Lower leg skin (tissue), 4 donors: ENCODE data around the gene FOXP3. TPM values are rescaled to one million over a fixed set of nuclear protein-coding genes. Genes with fewer than 3 reads are reported as not detected.

Experiments used
- DNase-seq, 2 donors: peaks; one replicate each; pipeline ENCODE4 v3.0.0-alpha.2; 2019; ENCODE audit warnings: low spot score in 2 of 2
- H3K4me3 ChIP-seq: fragments of 200-600 bp; sonication (generic); 2 replicates; pipeline ENCODE4 v1.5.1; 2017; ENCODE audit warnings: mild to moderate bottlenecking, low read depth; ENCODE audit not compliant: poor library complexity, severe bottlenecking
- POLR2A ChIP-seq, 2 donors: fragments of 450-650 bp; IDR thresholded peaks; one replicate each; pipeline ENCODE4 v1.6.1; 2016 to 2017; ENCODE audit warnings: antibody characterized with exemption in 2 of 2, mild to moderate bottlenecking in 1 of 2, moderate library complexity in 1 of 2
- WGBS, 2 donors: methylation state at CpG; one replicate each; pipeline ENCODE4 v1.1.5; 2018; 5-methylcytosine and 5-hydroxymethylcytosine counted together
- intact Hi-C: fragments of 100-400 bp; cut with DNase I; formaldehyde crosslinking; loops from one replicate; pipeline ENCODE4 v1.15.0; 2023; ENCODE audit warnings: low total_unique reads
- total RNA-seq, 4 donors: library from RNA; depleted of rRNA; stranded (reverse); fragments of >200 nt; gene quantifications; one replicate each; pipeline ENCODE4 v1.1.0, GENCODE V29; 2016
- TF ChIP-seq, protein P1 (sequence below), 3 donors: fragments of 450-650 bp; IDR thresholded peaks; one replicate each; pipeline ENCODE4 v1.5.1; 2016; ENCODE audit warnings: antibody characterized with exemption in 3 of 3, mild to moderate bottlenecking in 3 of 3, moderate library complexity in 2 of 3

Gene FOXP3
- total RNA-seq, 4 donors from 2014 or later = 0.69 to 1.1 (median 0.92) TPM

DNA sequence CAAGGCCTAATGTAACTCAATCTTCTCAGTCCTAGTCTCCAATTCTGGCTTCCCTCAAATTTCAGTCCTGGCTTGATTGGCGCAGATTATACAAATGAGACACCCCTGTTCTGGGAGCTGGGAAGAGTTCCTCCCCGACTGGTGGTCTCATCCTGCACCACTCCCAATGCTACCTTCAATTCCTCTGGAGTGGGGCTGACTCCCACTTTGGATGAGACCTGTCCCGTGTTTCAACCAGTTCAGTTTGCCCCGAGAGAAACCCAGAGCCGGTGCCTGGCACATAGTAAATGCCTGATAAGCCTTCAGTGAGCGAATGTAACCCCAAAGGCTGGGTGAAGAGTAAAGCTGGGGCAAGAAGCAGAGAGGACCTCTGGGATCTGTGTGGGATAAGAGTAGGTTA lies 60.5 kb downstream of the FOXP3 start:
- H3K4me3 ChIP-seq = no peak overlapping the region
- TF ChIP-seq, protein P1, sequence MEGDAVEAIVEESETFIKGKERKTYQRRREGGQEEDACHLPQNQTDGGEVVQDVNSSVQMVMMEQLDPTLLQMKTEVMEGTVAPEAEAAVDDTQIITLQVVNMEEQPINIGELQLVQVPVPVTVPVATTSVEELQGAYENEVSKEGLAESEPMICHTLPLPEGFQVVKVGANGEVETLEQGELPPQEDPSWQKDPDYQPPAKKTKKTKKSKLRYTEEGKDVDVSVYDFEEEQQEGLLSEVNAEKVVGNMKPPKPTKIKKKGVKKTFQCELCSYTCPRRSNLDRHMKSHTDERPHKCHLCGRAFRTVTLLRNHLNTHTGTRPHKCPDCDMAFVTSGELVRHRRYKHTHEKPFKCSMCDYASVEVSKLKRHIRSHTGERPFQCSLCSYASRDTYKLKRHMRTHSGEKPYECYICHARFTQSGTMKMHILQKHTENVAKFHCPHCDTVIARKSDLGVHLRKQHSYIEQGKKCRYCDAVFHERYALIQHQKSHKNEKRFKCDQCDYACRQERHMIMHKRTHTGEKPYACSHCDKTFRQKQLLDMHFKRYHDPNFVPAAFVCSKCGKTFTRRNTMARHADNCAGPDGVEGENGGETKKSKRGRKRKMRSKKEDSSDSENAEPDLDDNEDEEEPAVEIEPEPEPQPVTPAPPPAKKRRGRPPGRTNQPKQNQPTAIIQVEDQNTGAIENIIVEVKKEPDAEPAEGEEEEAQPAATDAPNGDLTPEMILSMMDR (IDR thresholded peaks at IDR 0.05) = no peak
- TF ChIP-seq POLR2A (IDR thresholded peaks at IDR 0.05) = no peak
- intact Hi-C loops = no loop called here
- WGBS, 2 donors = 75 to 92% methylated on average over 4 to 6 of the region's 6 CpGs
- DNase-seq = no peak

DNA sequence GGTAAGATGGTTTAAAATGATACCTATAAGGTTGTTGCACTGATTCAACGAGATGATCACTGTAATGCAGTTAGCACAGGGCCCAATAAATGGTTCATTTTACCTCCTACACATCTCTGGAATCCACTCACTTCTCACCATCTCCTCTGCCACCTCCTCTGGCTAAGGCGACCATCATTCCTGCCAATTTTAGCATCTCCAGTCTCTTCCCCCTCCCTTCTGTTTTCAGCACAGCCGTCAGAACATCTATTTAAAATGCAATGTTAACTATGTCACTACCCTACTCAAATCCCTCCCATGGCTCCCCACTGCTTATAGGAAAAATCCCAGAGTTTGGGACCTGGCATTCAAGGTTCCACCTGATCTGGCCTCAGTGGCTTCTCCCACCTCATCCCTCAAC lies 61.0 kb downstream of the FOXP3 start:
- 52 to 71% methylated on average over 3 of the region's 3 CpGs for WGBS, 2 donors
- TF ChIP-seq POLR2A (IDR thresholded peaks at IDR 0.05) = no peak
- TF ChIP-seq, protein P1 (IDR thresholded peaks at IDR 0.05) = no peak
- intact Hi-C loops = no loop called here
- no peak overlapping the region for H3K4me3 ChIP-seq
- DNase-seq = no peak

DNA sequence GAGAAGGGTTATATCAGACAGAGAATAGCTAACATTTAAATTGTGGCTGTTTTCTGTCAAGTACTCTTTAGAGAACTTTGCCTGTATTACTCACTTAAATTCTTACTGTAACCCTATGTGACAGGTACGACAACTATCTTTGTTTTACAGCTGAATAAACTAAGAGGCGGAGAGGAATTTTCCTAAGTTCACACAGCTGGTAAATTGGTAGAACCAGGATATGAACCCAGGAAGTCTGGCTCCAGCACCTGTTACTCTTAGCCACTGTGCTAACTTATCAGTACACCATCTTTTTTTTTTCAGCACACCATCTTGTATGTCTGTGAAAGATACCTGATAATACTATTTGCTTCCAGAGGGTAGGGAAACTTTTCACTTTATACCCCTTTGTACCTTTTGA lies 62.5 kb downstream of the FOXP3 start:
- 90 to 94% methylated on average over 2 of the region's 2 CpGs for WGBS, 2 donors
- TF ChIP-seq, protein P1 (IDR thresholded peaks at IDR 0.05) = no peak
- no peak for TF ChIP-seq POLR2A (IDR thresholded peaks at IDR 0.05)
- no peak overlapping the region for H3K4me3 ChIP-seq
- no peak for DNase-seq
- intact Hi-C loops = no loop called here

Other genes starting within 250 kb of the FOXP3 start
- gene TFE3, start 221.4 kb downstream of the FOXP3 start, total RNA-seq = 10 to 100 TPM; 37.1 to 55.9 (median 53.6) TPM
- 10 to 100 TPM; 33.7 to 51.9 (median 36.0) TPM for gene CCDC120, start 205.7 kb downstream of the FOXP3 start, total RNA-seq
- gene PRAF2, start 190.7 kb downstream of the FOXP3 start, total RNA-seq = 10 to 100 TPM in 1 of 4 donors, 1 to 10 TPM in 3; 6.2 to 11.2 (median 7.7) TPM
- gene WDR45, start 184.8 kb downstream of the FOXP3 start, total RNA-seq = 100 to 1,000 TPM in 1 of 4 donors, 10 to 100 TPM in 3; 84.4 to 102 (median 87.8) TPM
- 10 to 100 TPM; 36.2 to 43.6 (median 36.3) TPM for gene GPKOW, start 141.0 kb downstream of the FOXP3 start, total RNA-seq
- gene MAGIX, start 102.0 kb downstream of the FOXP3 start, total RNA-seq = 10 to 100 TPM in 2 of 4 donors, 1 to 10 TPM in 2; 6.8 to 16.5 (median 10.3) TPM
- 100 to 1,000 TPM; 126 to 132 (median 130) TPM for gene PLP2, start 92.8 kb downstream of the FOXP3 start, total RNA-seq
- 10 to 100 TPM; 18.8 to 58.9 (median 33.4) TPM for gene PRICKLE3, start 78.3 kb downstream of the FOXP3 start, total RNA-seq
- gene SYP, start 64.5 kb downstream of the FOXP3 start, total RNA-seq = 1 to 10 TPM in 2 of 4 donors, under 1 TPM in 2; 0.88 to 4.8 (median 1.7) TPM
- under 1 TPM in 3 of 4 donors, not detected in 1; 0.06 to 0.76 (median 0.15) TPM for gene CACNA1F, start 31.4 kb downstream of the FOXP3 start, total RNA-seq
- gene CCDC22, start 29.2 kb downstream of the FOXP3 start, total RNA-seq = 10 to 100 TPM; 18.1 to 29.7 (median 19.8) TPM
- gene PPP1R3F, start 5.1 kb upstream of the FOXP3 start, total RNA-seq = 10 to 100 TPM in 1 of 4 donors, 1 to 10 TPM in 3; 4.7 to 10.9 (median 5.6) TPM
- not detected for gene GAGE10, start 38.9 kb upstream of the FOXP3 start, total RNA-seq
- not detected for gene GAGE12J, start 57.3 kb upstream of the FOXP3 start, total RNA-seq
- gene GAGE13, start 66.9 kb upstream of the FOXP3 start, total RNA-seq = not detected